ENCODE results near the gene TLR8.

DNA sequence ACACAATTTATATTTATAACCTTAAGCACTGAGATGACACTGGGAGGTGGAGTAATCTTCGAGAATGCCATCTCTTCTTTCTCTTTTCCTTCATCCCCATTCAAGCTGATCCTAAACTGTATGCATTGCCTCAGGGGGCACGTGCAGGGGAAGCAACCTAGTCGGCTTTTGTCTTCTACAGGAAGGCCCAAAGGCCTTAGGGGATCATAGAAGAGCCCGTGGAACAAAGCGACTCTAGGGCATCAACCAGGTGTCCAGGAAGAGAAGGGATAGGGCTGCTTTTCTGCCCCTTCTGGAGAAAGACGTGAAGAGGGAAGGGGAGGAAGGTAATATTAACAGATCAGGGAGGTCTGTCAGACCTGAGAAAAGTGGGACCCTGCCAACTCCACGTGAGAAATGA is 6.9 kb upstream of the TLR8 start:
- TF ChIP-seq, protein P1, sequence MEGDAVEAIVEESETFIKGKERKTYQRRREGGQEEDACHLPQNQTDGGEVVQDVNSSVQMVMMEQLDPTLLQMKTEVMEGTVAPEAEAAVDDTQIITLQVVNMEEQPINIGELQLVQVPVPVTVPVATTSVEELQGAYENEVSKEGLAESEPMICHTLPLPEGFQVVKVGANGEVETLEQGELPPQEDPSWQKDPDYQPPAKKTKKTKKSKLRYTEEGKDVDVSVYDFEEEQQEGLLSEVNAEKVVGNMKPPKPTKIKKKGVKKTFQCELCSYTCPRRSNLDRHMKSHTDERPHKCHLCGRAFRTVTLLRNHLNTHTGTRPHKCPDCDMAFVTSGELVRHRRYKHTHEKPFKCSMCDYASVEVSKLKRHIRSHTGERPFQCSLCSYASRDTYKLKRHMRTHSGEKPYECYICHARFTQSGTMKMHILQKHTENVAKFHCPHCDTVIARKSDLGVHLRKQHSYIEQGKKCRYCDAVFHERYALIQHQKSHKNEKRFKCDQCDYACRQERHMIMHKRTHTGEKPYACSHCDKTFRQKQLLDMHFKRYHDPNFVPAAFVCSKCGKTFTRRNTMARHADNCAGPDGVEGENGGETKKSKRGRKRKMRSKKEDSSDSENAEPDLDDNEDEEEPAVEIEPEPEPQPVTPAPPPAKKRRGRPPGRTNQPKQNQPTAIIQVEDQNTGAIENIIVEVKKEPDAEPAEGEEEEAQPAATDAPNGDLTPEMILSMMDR (IDR thresholded peaks at IDR 0.05), result no peak
- TF ChIP-seq POLR2A (IDR thresholded peaks at IDR 0.05), result no peak
